Body of pancreas (tissue), 4 donors: ENCODE measurements around the gene DNAH1. TPM values are rescaled to one million over a fixed set of nuclear protein-coding genes. Genes with fewer than 3 reads are reported as not detected.

Source experiments
- ATAC-seq: fragments of 150-250 bp; one replicate; pipeline ENCODE4 v1.9.1; 2016
- DNase-seq, 4 donors: peaks; one replicate each; pipeline ENCODE4 v3.0.0-alpha.2; 2019
- H3K27ac ChIP-seq, 4 donors: fragments of 200-600 bp; sonication (generic); 1 replicate in 3 of 4; 2 replicates in 1 of 4; pipeline versions ENCODE4 v1.5.1 to v1.6.1; 2016 to 2019; ENCODE audit warnings: mild to moderate bottlenecking in 1 of 4, mixed read lengths in 1 of 4, moderate library complexity in 1 of 4
- H3K27me3 ChIP-seq, 2 donors: fragments of 200-600 bp; sonication (generic); one replicate each; pipeline ENCODE4 v1.6.0; 2016; ENCODE audit warnings: mild to moderate bottlenecking in 1 of 2
- H3K36me3 ChIP-seq, 2 donors: fragments of 200-600 bp; sonication (generic); replicated peaks in 1 of 2; 2 replicates each; pipeline ENCODE4 v1.5.1; 2016; ENCODE audit warnings: low read depth in 2 of 2; ENCODE audit not compliant: insufficient read depth in 1 of 2
- H3K4me1 ChIP-seq: fragments of 200-600 bp; sonication (generic); one replicate; pipeline ENCODE4 v1.6.0; 2016
- H3K4me3 ChIP-seq, 2 donors: fragments of 200-600 bp; sonication (generic); 1 replicate in 1 of 2; 2 replicates in 1 of 2; pipeline ENCODE4 v1.5.1; 2016 to 2019
- H3K9me3 ChIP-seq, 3 donors: fragments of 200-600 bp; sonication (generic); 1 replicate in 2 of 3; 2 replicates in 1 of 3; pipeline ENCODE4 v1.5.1; 2016
- POLR2A ChIP-seq, 3 donors: fragments of 450-650 bp; IDR thresholded peaks; one replicate each; pipeline ENCODE4 v1.6.1; 2016; ENCODE audit warnings: antibody characterized with exemption in 3 of 3, mild to moderate bottlenecking in 2 of 3
- WGBS, 2 donors: methylation state at CpG; one replicate each; pipeline ENCODE4 v1.1.5; 2017; 5-methylcytosine and 5-hydroxymethylcytosine counted together
- intact Hi-C: fragments of 100-400 bp; cut with DNase I; formaldehyde crosslinking; loops from one replicate; pipeline ENCODE4 v1.15.1; 2023
- total RNA-seq, 2 donors: library from RNA; depleted of rRNA; stranded (reverse); fragments of >200 nt; gene quantifications; one replicate each; pipeline ENCODE4 v1.1.0, GENCODE V29; 2016
- TF ChIP-seq, protein P1 (sequence below), 7 experiments: fragments of 450-650 bp in 4 of 7; fragments of 200-600 bp in 3 of 7; sonication (generic) in 3 of 7; IDR thresholded peaks; one replicate each; pipeline ENCODE4 v1.5.1; 2016 to 2019; ENCODE audit warnings: antibody characterized with exemption in 7 of 7

Gene DNAH1
- total RNA-seq, 2 donors from 2014 or later: 6.0 to 14.8 TPM

DNA sequence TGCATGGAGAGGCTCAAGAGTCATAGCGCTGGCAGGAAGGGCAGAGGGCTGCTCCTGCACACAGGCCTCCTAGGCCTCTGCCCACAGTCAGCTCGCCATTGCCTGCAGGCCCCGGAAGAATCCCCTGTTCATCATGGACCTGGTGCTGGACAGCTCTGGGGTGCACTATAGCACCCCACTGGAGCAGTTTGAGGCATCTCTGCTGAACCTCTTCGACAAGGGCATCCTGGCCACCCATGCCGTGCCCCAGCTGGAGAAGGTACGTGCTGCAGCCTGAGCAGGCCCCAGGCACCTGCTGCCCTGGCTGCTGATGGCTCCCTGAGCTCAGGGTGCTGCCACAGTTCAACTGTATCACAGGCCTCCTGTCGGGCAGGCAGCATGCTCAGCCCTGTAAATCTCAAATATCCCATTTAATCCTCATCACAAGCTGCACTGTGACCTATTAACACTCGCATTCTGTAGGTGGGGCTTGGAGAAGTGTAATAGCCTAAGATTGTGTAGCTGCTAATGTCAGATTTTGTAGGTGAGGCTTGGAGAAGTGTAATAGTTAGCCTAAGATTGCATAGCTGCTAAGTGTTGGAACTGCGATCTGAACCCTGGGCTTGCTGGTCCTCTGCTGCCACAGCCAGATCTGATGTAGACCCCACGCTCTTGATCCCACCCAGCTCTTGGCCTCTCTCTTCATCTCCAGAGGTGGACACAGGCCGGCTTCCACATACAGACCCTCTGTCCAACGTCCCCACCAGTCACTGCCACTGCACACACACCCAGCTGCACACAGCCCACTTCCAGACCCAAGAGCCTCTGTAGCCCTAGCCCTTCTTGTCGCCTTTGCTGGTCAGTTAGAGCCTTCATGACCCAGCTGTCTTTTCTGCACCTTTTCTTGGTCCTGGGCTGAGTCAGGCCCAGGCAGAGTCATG, 31.9 kb downstream of the DNAH1 start:
- DNase-seq (no peak), ATAC-seq (no peak)
- Histone ChIP-seq H3K4me1 (peaks cover 21% of the 10 kb centered on the region), H3K27ac (peak overlapping the region; percentile 45 to 74 (median 68)), H3K36me3 (no peaks in the 10 kb centered on the region), H3K9me3 (no peaks in the 10 kb centered on the region), H3K4me3 (no peak overlapping the region), H3K27me3 (no peaks in the 10 kb centered on the region)
- TF ChIP-seq POLR2A (IDR thresholded peaks at IDR 0.05): no peak
- TF ChIP-seq, protein P1, sequence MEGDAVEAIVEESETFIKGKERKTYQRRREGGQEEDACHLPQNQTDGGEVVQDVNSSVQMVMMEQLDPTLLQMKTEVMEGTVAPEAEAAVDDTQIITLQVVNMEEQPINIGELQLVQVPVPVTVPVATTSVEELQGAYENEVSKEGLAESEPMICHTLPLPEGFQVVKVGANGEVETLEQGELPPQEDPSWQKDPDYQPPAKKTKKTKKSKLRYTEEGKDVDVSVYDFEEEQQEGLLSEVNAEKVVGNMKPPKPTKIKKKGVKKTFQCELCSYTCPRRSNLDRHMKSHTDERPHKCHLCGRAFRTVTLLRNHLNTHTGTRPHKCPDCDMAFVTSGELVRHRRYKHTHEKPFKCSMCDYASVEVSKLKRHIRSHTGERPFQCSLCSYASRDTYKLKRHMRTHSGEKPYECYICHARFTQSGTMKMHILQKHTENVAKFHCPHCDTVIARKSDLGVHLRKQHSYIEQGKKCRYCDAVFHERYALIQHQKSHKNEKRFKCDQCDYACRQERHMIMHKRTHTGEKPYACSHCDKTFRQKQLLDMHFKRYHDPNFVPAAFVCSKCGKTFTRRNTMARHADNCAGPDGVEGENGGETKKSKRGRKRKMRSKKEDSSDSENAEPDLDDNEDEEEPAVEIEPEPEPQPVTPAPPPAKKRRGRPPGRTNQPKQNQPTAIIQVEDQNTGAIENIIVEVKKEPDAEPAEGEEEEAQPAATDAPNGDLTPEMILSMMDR (IDR thresholded peaks at IDR 0.05): no peak
- intact Hi-C loops: loop anchor here (5.0 kb wide), 1 partner anchor 116 kb away; no protein-coding TSS in a partner anchor
- 76 to 83% methylated on average over 6 to 13 of the region's 13 CpGs for WGBS, 2 donors

DNA sequence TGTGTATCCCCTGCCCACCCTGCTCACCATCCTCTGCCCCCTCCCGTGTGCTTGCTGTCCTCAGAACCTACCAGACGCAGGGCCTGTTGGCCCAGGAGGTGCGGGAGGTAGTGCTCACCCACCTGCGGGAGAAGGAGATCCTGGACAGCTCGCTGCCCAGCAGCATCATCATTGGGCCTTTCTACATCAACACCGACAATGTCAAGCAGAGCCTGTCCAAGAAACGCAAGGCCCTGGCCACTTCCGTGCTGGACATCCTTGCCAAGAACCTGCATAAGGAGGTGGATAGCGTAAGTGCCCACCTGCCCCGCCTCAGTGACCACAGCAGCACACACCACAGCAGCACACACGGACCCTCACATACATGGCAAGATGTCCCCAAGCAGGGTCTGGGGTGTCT, 33.0 kb downstream of the DNAH1 start:
- no peak overlapping the region for H3K4me3 ChIP-seq
- DNase-seq (no peak), ATAC-seq (no peak)
- H3K27me3 ChIP-seq: no peaks in the 10 kb centered on the region
- intact Hi-C loops: loop anchor here (5.0 kb wide), 1 partner anchor 117 kb away; no protein-coding TSS in a partner anchor
- H3K27ac ChIP-seq: no peak overlapping the region
- no peak for TF ChIP-seq POLR2A (IDR thresholded peaks at IDR 0.05)
- TF ChIP-seq, protein P1 (IDR thresholded peaks at IDR 0.05): no peak
- no peaks in the 10 kb centered on the region for H3K9me3 ChIP-seq
- H3K4me1 ChIP-seq: peaks cover 21% of the 10 kb centered on the region
- WGBS, 2 donors: 82% methylated on average over 11 of the region's 11 CpGs; no CpG with 5 or more reads in 1 of the 2 donors
- H3K36me3 ChIP-seq: no peaks in the 10 kb centered on the region

DNA sequence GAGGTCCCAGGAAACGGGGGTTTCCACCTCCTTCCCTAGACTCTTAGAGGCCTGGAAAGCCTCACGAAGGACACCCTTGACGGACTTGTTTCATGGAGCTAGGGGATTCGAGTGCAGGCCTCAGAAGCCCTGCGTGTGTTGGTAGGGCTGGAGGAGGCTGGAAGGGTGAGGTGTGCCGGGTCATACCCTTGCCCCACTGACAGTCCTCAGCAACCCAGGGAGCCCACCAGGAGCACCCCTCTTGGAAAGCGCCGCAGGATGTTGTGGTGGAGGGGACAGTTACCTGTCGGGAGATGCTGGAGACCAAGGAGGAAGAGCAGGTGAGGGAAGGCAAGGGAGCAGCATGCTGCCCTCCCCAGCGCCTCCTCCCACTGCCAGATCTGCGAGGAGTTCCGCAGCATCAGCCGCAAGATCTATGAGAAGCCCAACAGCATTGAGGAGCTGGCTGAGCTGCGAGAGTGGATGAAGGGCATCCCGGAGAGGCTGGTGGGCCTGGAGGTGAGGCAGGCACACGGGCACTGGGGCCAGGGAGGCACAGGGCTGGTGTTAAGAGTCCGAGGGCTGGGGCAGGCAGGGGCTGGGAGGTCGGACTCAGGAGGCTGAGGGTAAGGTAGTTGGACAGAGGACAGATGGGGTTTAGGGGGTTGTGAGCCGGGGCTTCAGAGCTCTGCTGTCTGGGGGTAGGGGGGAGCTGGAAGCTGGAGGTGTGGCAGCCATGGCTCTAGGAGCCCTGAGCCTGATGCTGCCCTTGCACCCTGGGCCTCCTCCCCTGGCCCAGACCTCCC, 33.7 kb downstream of the DNAH1 start:
- TF ChIP-seq POLR2A (IDR thresholded peaks at IDR 0.05): no peak
- TF ChIP-seq, protein P1 (IDR thresholded peaks at IDR 0.05): no peak
- no peak for ATAC-seq
- H3K4me3 ChIP-seq: no peak overlapping the region
- intact Hi-C loops: loop anchor here (5.0 to 10.0 kb wide), 2 partner anchors 118 to 335 kb away; no protein-coding TSS in a partner anchor
- no peaks in the 10 kb centered on the region for H3K9me3 ChIP-seq
- no peaks in the 10 kb centered on the region for H3K27me3 ChIP-seq
- no peaks in the 10 kb centered on the region for H3K36me3 ChIP-seq
- WGBS, 2 donors: 89 to 91% methylated on average over 18 to 19 of the region's 19 CpGs
- H3K27ac ChIP-seq: no peak overlapping the region
- DNase-seq: no peak
- H3K4me1 ChIP-seq: peaks cover 21% of the 10 kb centered on the region

DNA sequence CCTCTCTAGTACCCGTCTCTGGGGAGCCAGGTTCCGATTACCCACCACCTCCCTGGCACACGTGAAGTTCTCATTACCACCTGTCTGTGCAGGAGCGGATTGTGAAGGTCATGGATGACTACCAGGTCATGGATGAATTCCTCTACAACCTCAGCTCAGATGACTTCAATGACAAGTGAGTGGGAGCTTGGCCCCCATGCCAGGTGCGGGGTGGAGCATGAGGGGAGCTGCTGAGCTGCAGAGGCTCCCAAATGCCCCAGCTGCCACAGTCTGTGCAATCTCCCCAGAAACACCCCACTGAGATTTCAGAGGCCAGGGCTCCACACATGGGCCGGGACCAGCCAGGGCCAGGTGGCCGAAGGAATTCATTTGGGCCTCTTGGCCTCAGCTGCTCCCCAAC, 34.3 kb downstream of the DNAH1 start:
- Histone ChIP-seq H3K27me3 (no peaks in the 10 kb centered on the region), H3K4me3 (no peak overlapping the region), H3K36me3 (no peaks in the 10 kb centered on the region), H3K4me1 (peaks cover 21% of the 10 kb centered on the region), H3K27ac (no peak overlapping the region), H3K9me3 (no peaks in the 10 kb centered on the region)
- 97 to 100% methylated on average over 1 to 7 of the region's 7 CpGs for WGBS, 2 donors
- TF ChIP-seq POLR2A (IDR thresholded peaks at IDR 0.05): no peak
- TF ChIP-seq, protein P1 (IDR thresholded peaks at IDR 0.05): no peak
- peak in 1 of 4 donors; percentile 7 for DNase-seq
- no peak for ATAC-seq
- intact Hi-C loops: loop anchor here (10.0 kb wide), 1 partner anchor 336 kb away; no protein-coding TSS in a partner anchor
